H1 (cell line): ENCODE results near the gene FBXO7. TPM values are rescaled to one million over a fixed set of nuclear protein-coding genes. Genes with fewer than 3 reads are reported as not detected.

Experiments
- BCL11A ChIP-seq, 2 experiments: IDR thresholded peaks; one replicate each; pipeline ENCODE4 v1.6.1; 2011; ENCODE audit warnings: low read depth in 2 of 2, low read length in 2 of 2, mild to moderate bottlenecking in 2 of 2
- E2F6 ChIP-seq: IDR thresholded peaks from 2 replicates; pipeline ENCODE4 v1.6.1; 2012; ENCODE audit warnings: inconsistent platforms
- polyA plus RNA-seq, 7 experiments: library from polyadenylated mRNA; depleted of rRNA in 3 of 7; stranded (reverse) in 5 of 7; unstranded in 2 of 7; fragments of >200 nt in 5 of 7; fragments of 200-250 nt in 2 of 7; gene quantifications; 1 replicate in 5 of 7; 2 replicates in 1 of 7; 4 replicates in 1 of 7; pipeline versions ENCODE4 v1.2.1 to v1.2.3, GENCODE V29; 2011 to 2013; ENCODE audit warnings: missing spikeins in 2 of 7, mixed read lengths in 2 of 7
- total RNA-seq: library from RNA; stranded (reverse); fragmentation: NEBNext Ultra II Directional; extraction: Animal tissue kit (Norgen Biotek cat#: 25700); gene quantifications from 2 replicates; pipeline ENCODE4 v1.2.1, GENCODE V29; 2021

FBXO7 gene
- total and polyA plus RNA-seq, 2 of the 8 experiments (the other 6 are each of a cell fraction or from before 2014, with no cell fraction given), result 62.7 to 76.1 TPM

GRCh38 chr22:32489377-32489776 is 14.8 kb downstream of the FBXO7 start (continued):
- TF ChIP-seq E2F6 (no peak), BCL11A (IDR thresholded peaks at IDR 0.05; ENCODE audit: low read depth in 2 of 2, low read length in 2 of 2) (no peak)
